HG02973 (cell line): Measurements from ENCODE around the gene GUF1.

Source experiments
- ATAC-seq: cut with Tn5 transposase; IDR thresholded peaks from one replicate; pipeline ENCODE4 v1.9.1; 2021; ENCODE audit warnings: moderate library complexity; ENCODE audit not compliant: unreplicated experiment

The GUF1 gene

GRCh38 chr4:44678094-44679041 lies at the start of gene GUF1:
GUF1 (plus strand) TSS chr4:44678420; CDS start chr4:44678623, 203 bp downstream.
- peak; percentile 95 for ATAC-seq

- peak; percentile 96 for ATAC-seq
Measured at GRCh38 chr4:44629280-44629866, 48.8 kb upstream of the GUF1 start.

- ATAC-seq, result no peak
Measured at GRCh38 chr4:44632089-44632488, 46.1 kb upstream of the GUF1 start.

- no peak for ATAC-seq
Measured at GRCh38 chr4:44632733-44633132, 45.5 kb upstream of the GUF1 start.

GRCh38 chr4:44638091-44638490 lies 40.1 kb upstream of the GUF1 start:
- no peak for ATAC-seq

GRCh38 chr4:44646151-44646550 lies 32.1 kb upstream of the GUF1 start:
- no peak for ATAC-seq

- no peak for ATAC-seq
Measured at GRCh38 chr4:44651425-44651824, 26.8 kb upstream of the GUF1 start, which contains the start of gene YIPF7. YIPF7 (minus strand) TSS chr4:44651625; CDS start chr4:44650100, 1,525 bp downstream.

GRCh38 chr4:44652002-44652401 lies 26.2 kb upstream of the GUF1 start:
- no peak for ATAC-seq

GRCh38 chr4:44660396-44660795 lies 17.8 kb upstream of the GUF1 start:
- no peak for ATAC-seq

GRCh38 chr4:44661940-44662622 lies 16.1 kb upstream of the GUF1 start:
- no peak for ATAC-seq

- no peak for ATAC-seq
Measured at GRCh38 chr4:44662623-44663005, 15.6 kb upstream of the GUF1 start.

- ATAC-seq, result no peak
Measured at GRCh38 chr4:44663539-44664263, 14.5 kb upstream of the GUF1 start.

- no peak for ATAC-seq
Measured at GRCh38 chr4:44668526-44668925, 9.7 kb upstream of the GUF1 start.

- ATAC-seq, result no peak
Measured at GRCh38 chr4:44670506-44671199, 7.6 kb upstream of the GUF1 start.

- ATAC-seq, result no peak
Measured at GRCh38 chr4:44671636-44672035, 6.6 kb upstream of the GUF1 start.

GRCh38 chr4:44674471-44674870 lies 3.7 kb upstream of the GUF1 start:
- no peak for ATAC-seq

GRCh38 chr4:44675366-44675765 lies 2.9 kb upstream of the GUF1 start:
- ATAC-seq, result no peak

- ATAC-seq, result peak; percentile 13
Measured at GRCh38 chr4:44679060-44679459, 840 bp downstream of the GUF1 start.

GRCh38 chr4:44684648-44685047 lies 6.4 kb downstream of the GUF1 start:
- no peak for ATAC-seq

- no peak for ATAC-seq
Measured at GRCh38 chr4:44700427-44700826, 22.2 kb downstream of the GUF1 start.
